K562 (cell line): ENCODE measurements around the gene MYO1A. TPM values are rescaled to one million over a fixed set of nuclear protein-coding genes. Genes with fewer than 3 reads are reported as not detected.

Experiments
- BCLAF1 ChIP-seq, 2 experiments: fragments of 450-650 bp in 1 of 2; IDR thresholded peaks; 2 replicates each; pipeline ENCODE4 v1.6.1; 2011 to 2017; ENCODE audit warnings: low read depth in 2 of 2, antibody characterized with exemption in 1 of 2, borderline replicate concordance in 1 of 2, low read length in 1 of 2, mild to moderate bottlenecking in 1 of 2, mixed read lengths in 1 of 2; ENCODE audit not compliant: control insufficient read depth in 1 of 2
- CTBP1 ChIP-seq: fragments of 450-650 bp; IDR thresholded peaks from 2 replicates; pipeline ENCODE4 v1.6.1; 2016; ENCODE audit warnings: borderline replicate concordance
- DPF2 ChIP-seq: fragments of 450-650 bp; IDR thresholded peaks from 2 replicates; pipeline ENCODE4 v1.6.1; 2016
- E2F6 ChIP-seq, 2 experiments: IDR thresholded peaks; 2 replicates each; pipeline ENCODE4 v1.6.1; 2011; ENCODE audit warnings: borderline replicate concordance in 1 of 2, control low read depth in 1 of 2, low read depth in 1 of 2, low read length in 1 of 2, mild to moderate bottlenecking in 1 of 2, mixed read lengths in 1 of 2, moderate library complexity in 1 of 2; ENCODE audit not compliant: insufficient read depth in 1 of 2, insufficient read length in 1 of 2, poor library complexity in 1 of 2, severe bottlenecking in 1 of 2; ENCODE audit errors: extremely low read depth in 1 of 2
- HLTF ChIP-seq: fragments of 450-650 bp; IDR thresholded peaks from 2 replicates; pipeline ENCODE4 v1.6.1; 2016
- MECOM ChIP-seq: fragments of 250-450 bp; sonication (Bioruptor Pico); IDR thresholded peaks from 2 replicates; pipeline ENCODE4 v1.8.0; 2022; ENCODE audit warnings: inconsistent platforms
- MIER1 ChIP-seq: fragments of 450-650 bp; IDR thresholded peaks from 2 replicates; pipeline ENCODE4 v1.6.1; 2016; ENCODE audit warnings: antibody characterized with exemption, mild to moderate bottlenecking, low read depth
- PURB ChIP-seq: sonication (generic); formaldehyde crosslinking; IDR thresholded peaks from 2 replicates; pipeline ENCODE4 v1.9.0; 2021; ENCODE audit warnings: low read depth, mild to moderate bottlenecking, missing genetic modification reagents
- REST ChIP-seq, 2 experiments: fragments of 450-650 bp; formaldehyde crosslinking in 1 of 2; IDR thresholded peaks; 2 replicates each; pipeline versions ENCODE4 v1.4.0 to v1.6.1; 2014 to 2020; ENCODE audit warnings: mild to moderate bottlenecking in 2 of 2, borderline replicate concordance in 1 of 2, low read depth in 1 of 2
- SMAD2 ChIP-seq: fragments of 150-350 bp; IDR thresholded peaks from 2 replicates; pipeline ENCODE4 v1.6.1; 2014; ENCODE audit warnings: low read depth, mild to moderate bottlenecking, low read length
- XRCC4 ChIP-seq: IDR thresholded peaks from one replicate; pipeline ENCODE4 v1.6.1; 2011; ENCODE audit not compliant: insufficient read depth, insufficient read length; ENCODE audit errors: extremely low read depth
- ZBTB7A ChIP-seq: IDR thresholded peaks from 2 replicates; pipeline ENCODE4 v1.6.1; 2011; ENCODE audit warnings: low read depth, mild to moderate bottlenecking, low read length, moderate library complexity, borderline replicate concordance; ENCODE audit not compliant: control insufficient read depth
- ZEB2 ChIP-seq: fragments of 450-650 bp; IDR thresholded peaks from 2 replicates; pipeline ENCODE4 v1.6.1; 2016
- ZNF717 ChIP-seq: fragments of 250-450 bp; sonication (Bioruptor Pico); IDR thresholded peaks from 2 replicates; pipeline ENCODE4 v1.5.0; 2021
- ZNF778 ChIP-seq: fragments of 450-650 bp; formaldehyde crosslinking; IDR thresholded peaks from 2 replicates; pipeline ENCODE4 v1.4.0; 2020; ENCODE audit warnings: mild to moderate bottlenecking, moderate library complexity
- polyA plus RNA-seq, 8 experiments: library from polyadenylated mRNA; depleted of rRNA in 4 of 8; stranded (reverse) in 5 of 8; unstranded in 3 of 8; fragments of >200 nt; fragmentation: Nextera tagmentation in 2 of 8; fragmentation: Illumina TruSeq in 1 of 8; extraction: Ambion mirVana in 2 of 8; extraction: Trizol in 1 of 8; gene quantifications; 2 replicates each; pipeline versions ENCODE4 v1.2.1 to v1.2.3, GENCODE V29; 2011 to 2014; ENCODE audit warnings: inconsistent platforms in 1 of 8, missing spikeins in 1 of 8
- total RNA-seq, 7 experiments: library from RNA; depleted of rRNA in 6 of 7; stranded (reverse); fragments of >200 nt in 6 of 7; fragmentation: Illumina TruSeq in 2 of 7; extraction: Trizol in 2 of 7; gene quantifications; 2 replicates each; pipeline versions ENCODE4 v1.2.1 to v1.2.3, GENCODE V29; 2011 to 2021; ENCODE audit warnings: low replicate concordance in 1 of 7

The MYO1A gene
- total and polyA plus RNA-seq, 9 of the 15 experiments (the other 6 are each of a cell fraction or from before 2014, with no cell fraction given) = 0.03 to 0.29 (median 0.14) TPM; not detected in 2

- TF ChIP-seq ZBTB7A (peak; percentile 50; the same call in 1 of the 2 replicates), BCLAF1 (IDR thresholded peaks at IDR 0.05; ENCODE audit: borderline replicate concordance in 1 of 2, control insufficient read depth in 1 of 2, low read depth in 2 of 2, low read length in 1 of 2) (no peak), DPF2 (peak; percentile 63; the same call in 1 of the 2 replicates), MECOM (CRISPR knock-in tag) (peak; percentile 56; the same call in 1 of the 2 replicates), XRCC4 (no peak), MIER1 (no peak), PURB (CRISPR knock-in tag) (no peak), ZNF717 (CRISPR knock-in tag) (no peak), REST (IDR thresholded peaks at IDR 0.05; ENCODE audit: borderline replicate concordance) (peak; percentile 11; the same call in 1 of the 2 replicates), REST (CRISPR knock-in tag; IDR thresholded peaks at IDR 0.05; ENCODE audit: low read depth) (no peak), CTBP1 (peak; percentile 86), SMAD2 (no peak), E2F6 (IDR thresholded peaks at IDR 0.05; ENCODE audit: borderline replicate concordance in 1 of 2, extremely low read depth in 1 of 2, insufficient read depth in 1 of 2, insufficient read length in 1 of 2, low read depth in 1 of 2, low read length in 1 of 2, poor library complexity in 1 of 2, severe bottlenecking in 1 of 2) (peak; percentile 79 to 90), ZEB2 (0 out of 2 replicates have a peak, but pooled peaks have one; percentile 41), HLTF (no peak), ZNF778 (CRISPR knock-in tag) (no peak)
Observed at GRCh38 chr12:57085999-57086492, 36.1 kb upstream of the MYO1A start (continued).
